Astrocyte of the cerebellum (primary cell): ENCODE measurements around the gene DEPDC7.

Source experiments
- DNase-seq: peaks from one replicate; pipeline ENCODE4 v3.0.0-alpha.2; 2011; ENCODE audit warnings: low read depth
- H3K4me3 ChIP-seq: 2 replicates; pipeline ENCODE4 v1.5.1; 2011; ENCODE audit warnings: mild to moderate bottlenecking, low read depth, low read length, moderate library complexity
- CTCF ChIP-seq: IDR thresholded peaks from 2 replicates; pipeline ENCODE4 v1.5.1; 2012; ENCODE audit warnings: low read length, low read depth, moderate library complexity, mild to moderate bottlenecking; ENCODE audit errors: missing control alignments
- in situ Hi-C: cut with HindIII; loops from 2 replicates; pipeline ENCODE4 v1.10.0; 2017; ENCODE audit warnings: low sequenced_read_pairs

The DEPDC7 gene

DNA sequence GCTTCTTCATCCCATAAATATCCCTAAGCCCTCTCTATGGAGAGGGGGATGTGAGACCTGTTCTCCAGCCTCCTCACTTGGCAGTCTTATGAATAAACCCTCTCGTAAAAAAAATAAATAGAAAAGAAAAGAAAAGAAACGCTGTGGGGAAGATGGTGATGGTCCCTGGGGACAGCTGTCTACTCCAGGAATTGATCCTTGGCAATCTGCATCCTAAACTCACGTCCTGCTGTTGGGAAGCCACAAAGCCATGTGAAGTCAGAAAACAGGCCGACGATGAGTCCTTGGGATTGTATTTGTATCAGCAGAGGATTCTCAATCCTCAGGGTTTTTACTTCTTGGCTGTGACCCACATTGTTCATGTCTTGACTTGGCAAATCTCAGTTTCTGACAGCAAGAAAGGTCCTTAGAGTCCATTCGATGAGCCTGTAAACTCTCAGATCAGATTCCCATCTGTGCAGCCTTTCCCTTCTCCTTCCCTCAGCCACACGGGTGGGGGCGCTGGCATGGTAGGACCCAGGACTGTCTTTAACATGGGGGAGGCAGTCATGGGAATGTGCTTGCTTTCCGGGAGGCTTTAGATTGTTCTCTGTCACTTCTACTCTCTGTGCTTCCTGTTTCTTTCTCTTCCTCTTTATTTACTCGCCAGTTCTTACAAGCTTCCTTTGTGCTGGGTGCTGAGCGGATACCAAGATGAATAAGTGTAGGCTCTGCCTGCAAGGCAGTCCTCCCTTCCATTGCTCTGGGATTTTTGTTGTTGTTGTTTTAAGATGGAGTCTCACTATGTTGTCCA, 48.6 kb downstream of the DEPDC7 start:
- no peak for DNase-seq
- in situ Hi-C loops = loop anchor here (5.0 to 10.0 kb wide), 2 partner anchors 87 to 629 kb away; partner anchors contain the start of gene WT1
- no peak overlapping the region for H3K4me3 ChIP-seq
- no peak for TF ChIP-seq CTCF

GRCh38 chr11:33064866-33065265, 49.2 kb downstream of the DEPDC7 start:
- DNase-seq = no peak
- TF ChIP-seq CTCF = no peak
- in situ Hi-C loops = loop anchor here (5.0 to 10.0 kb wide), 2 partner anchors 88 to 630 kb away; partner anchors contain the start of gene WT1
- no peak overlapping the region for H3K4me3 ChIP-seq

DNA sequence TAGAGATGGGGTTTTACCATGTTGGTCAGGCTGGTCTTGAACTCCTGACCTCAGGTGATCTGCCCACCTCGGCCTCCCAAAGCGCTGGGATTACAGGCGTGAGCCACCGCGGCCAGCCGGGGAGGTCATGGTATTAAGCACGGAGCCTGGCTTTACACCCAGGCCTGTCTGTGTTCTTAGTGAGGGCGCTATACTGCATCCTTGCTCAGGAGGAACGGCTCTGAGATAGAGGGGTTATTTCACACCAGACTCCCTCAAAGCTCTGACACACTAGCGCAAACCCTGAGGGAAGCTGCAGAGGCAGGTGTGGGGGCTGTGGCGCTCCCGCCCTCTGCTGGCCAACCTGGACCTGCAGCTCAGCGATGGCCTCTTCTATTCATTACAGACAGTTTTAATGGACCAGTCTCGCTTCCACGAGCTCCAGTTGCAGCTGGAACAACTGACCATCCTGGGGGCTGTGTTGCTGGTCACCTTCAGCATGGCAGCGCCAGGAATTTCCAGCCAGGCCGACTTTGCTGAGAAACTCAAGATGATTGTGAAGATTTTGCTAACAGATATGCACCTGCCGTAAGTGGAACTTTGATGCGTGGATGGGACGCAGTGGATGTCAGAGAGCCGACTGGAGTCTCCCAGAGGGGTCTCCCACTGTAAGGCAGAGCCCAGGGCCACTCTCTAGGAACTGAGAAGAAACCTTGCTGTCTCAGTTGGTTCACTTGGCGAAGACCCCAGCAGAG, 49.9 kb downstream of the DEPDC7 start:
- peak; percentile 32 for DNase-seq
- H3K4me3 ChIP-seq = no peak overlapping the region
- TF ChIP-seq CTCF = peak; percentile 91
- in situ Hi-C loops = loop anchor here (10.0 kb wide), 1 partner anchor 631 kb away; the partner anchor contains the start of gene WT1

GRCh38 chr11:33067294-33067693, 51.6 kb downstream of the DEPDC7 start:
- in situ Hi-C loops = loop anchor here (10.0 kb wide), 1 partner anchor 632 kb away; the partner anchor contains the start of gene WT1
- no peak for DNase-seq
- no peak overlapping the region for H3K4me3 ChIP-seq
- no peak for TF ChIP-seq CTCF

DNA sequence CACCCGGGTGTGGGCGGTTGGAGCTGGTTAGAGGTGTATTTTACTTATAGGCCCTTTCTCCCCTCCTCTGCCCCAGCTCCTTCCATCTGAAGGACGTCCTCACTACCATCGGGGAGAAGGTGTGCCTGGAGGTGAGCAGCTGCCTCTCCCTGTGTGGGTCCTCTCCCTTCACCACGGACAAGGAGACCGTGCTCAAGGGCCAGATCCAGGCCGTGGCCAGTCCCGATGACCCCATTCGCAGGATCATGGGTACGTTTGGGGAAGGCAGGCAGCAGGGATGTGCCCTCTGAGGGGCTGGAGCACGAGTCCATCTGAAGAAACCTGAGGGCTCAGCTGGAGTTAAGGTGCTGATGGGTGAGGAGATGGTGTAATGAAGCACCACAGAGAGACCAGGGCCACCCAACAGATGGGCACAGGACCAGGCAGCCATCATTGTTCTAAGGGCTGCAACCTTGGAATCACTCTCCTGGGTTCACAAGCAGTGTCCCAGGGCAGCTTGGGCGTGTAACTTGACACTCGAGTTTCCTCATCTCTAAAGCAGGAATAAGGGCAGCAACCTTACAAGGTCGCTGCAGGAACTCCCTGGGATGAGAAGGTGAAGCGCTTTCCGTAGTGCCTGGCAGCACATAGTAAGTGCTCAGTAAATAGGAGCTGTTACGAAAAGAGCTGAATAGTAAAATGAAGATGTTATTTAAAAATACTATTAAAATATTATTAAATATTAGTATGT, 53.1 kb downstream of the DEPDC7 start:
- no peak for TF ChIP-seq CTCF
- in situ Hi-C loops = loop anchor here (10.0 kb wide), 1 partner anchor 634 kb away; the partner anchor contains the start of gene WT1
- no peak for DNase-seq
- H3K4me3 ChIP-seq = no peak overlapping the region

DNA sequence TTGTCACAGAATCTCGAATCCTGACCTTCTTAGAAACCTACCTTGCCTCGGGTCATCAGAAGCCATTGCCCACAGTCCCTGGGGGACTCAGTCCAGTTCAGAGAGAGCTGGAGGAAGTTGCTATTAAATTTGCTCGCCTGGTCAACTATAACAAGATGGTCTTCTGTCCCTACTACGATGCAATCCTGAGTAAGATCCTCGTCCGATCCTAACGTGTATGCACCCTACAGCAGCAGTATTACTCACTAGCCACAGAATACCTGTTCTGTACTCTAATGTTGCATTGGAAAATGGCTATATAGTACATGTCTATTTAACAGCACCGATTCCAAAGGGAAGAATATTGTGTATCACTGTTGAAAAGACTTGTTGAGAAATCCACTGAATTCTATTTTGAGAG, 56.8 kb downstream of the DEPDC7 start:
- no peak overlapping the region for H3K4me3 ChIP-seq
- in situ Hi-C loops = no loop called here
- TF ChIP-seq CTCF = no peak
- no peak for DNase-seq
